NCI-H345 treated with DMSO at 0.1 percent for 48 hours (cell line): ENCODE data around the gene PCGF1.

Experiments
- DNase-seq: peaks from one replicate; lab custom pipeline; 2025; ENCODE audit not compliant: unreplicated experiment; lab: John Stamatoyannopoulos, UW

The PCGF1 gene

DNA sequence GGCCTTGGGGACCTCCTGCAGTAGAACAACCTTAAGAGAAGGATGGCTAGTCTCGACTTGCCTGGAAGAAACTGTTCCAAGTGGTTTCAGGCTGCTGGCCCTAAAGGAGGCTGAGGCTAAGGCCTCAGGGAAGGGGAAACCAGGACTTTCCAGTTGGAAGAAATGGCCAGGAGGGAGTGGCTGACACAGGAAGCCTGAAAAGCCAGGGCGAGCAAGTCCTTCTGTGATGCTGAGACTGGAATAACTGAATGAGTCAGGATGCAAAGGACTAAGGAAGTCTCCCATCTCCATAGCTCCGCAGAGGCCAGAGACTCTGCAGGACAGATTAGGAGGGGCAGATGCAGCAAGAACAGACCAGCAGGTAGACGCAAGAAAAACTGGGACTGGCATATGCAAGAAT is 29.6 kb upstream of the PCGF1 start:
- no peak for DNase-seq

DNA sequence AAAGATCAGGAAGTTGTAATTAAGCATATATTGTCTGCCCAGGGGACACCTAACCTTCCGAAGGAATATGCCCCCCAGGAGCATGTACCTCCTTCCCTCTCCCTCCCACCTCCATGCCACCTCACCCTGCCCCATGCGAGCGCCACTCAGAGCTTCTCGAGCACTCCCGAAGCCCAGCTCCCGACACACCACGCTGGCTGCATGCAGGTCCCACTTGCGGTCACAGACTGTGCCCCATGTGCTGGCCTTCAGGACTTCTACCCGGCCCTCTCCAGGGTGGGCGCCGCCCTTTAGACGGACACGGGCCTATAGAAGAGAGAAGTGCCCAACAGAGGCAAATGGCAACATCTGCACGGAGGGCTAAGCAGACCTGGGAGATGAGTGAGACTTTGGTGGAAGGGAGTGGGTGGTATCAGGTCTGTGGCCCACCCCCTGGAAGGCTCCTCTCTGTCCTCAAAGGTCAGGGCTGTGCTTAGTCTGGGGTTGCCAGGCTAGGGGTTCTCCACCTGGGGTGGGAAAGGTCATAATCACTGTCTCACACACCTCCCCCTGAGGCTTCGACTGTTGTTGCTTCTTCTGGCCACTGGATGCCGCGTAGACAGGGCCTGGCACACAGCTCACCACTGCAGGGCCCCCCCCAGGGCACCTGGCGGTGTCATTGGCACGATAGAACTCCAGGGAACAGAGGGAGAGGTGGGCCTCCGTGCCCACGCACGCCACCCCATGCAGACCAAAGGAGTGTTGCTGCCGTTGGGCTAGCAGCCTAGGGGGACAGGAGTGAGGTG is 28.9 kb upstream of the PCGF1 start:
- DNase-seq: no peak

DNA sequence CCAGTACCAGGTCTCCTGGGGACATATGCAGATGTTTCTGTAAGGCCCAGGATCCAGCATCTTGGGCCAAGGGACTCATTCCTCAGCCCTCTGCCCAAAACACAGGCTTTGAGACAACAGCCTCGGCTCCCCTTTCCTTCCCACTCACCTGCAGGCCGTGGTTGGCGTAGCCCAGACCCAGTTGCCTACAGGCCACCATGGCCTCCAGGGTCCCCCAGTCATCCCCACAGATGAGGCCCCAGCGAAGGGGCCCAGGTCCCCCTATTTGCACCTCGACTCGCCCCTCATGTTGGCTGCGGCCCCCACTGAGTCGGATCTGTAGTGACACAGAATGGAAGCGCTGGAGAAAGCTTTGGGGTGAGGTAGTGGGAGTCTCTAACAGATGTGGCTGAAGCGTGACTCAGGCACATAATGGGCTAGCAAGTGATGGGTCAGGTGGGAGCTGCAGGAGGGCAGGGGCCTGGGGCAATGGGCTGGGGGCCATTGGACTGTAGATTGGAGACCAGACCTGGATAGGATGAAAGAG is 28.0 kb upstream of the PCGF1 start:
- DNase-seq: no peak

DNA sequence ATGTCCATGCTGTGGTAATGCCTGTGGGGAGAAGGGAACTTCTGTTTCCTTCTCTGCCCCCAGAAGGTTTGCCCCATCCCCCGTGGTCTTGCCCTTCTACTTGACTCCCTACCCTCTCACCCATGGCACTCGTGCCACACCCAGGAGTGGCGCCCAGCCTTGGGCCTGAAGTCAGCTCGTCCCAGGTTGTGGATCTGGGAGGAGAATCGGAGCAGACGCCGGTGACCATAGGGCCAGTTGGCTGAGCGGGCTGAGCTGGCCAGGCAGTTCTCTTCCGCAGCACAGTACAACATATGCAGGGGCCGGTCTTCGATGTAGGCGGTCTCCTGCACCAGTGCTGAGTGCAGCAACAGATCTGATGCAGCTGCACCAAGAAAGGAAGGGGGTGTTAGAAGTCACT is 26.9 kb upstream of the PCGF1 start:
- DNase-seq: no peak

DNA sequence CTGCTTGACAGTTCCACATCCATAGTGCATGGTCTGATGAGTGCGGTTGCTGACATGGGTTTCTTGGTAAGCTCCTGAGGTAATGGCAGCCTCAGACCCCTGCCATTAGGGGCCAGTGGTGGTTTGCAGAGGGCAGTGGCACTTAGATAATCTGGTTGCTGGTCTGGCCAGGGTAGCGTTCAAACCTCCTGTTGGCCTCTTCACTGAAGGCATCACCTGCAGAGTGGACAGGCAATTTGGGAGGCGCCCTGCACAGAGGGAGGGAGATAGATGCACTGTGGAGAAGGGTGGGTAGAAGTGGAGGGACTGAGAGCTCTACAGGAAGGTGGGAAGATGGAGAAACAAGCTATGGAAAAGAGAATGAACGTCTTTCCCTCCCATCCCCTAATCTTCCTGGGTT is 26.0 kb upstream of the PCGF1 start:
- no peak for DNase-seq

DNA sequence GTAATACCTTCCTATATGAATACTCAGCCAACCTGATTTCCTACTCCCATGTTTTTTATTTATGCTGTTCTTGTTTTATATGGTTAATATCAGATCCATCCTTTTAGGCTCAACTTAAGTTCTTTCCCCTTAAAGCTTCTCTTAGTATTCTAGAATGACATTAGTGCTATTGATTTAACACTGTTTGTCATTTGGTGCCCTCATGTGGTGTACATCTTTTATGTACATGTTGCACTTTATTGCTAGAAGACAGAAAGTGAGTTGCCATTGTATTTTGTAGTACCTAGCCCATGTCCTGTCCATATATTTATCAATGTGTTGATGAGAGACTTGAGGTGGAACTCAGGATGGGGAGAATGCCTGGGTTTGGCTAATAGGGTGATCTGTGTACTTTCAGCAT is 24.7 kb upstream of the PCGF1 start:
- no peak for DNase-seq

DNA sequence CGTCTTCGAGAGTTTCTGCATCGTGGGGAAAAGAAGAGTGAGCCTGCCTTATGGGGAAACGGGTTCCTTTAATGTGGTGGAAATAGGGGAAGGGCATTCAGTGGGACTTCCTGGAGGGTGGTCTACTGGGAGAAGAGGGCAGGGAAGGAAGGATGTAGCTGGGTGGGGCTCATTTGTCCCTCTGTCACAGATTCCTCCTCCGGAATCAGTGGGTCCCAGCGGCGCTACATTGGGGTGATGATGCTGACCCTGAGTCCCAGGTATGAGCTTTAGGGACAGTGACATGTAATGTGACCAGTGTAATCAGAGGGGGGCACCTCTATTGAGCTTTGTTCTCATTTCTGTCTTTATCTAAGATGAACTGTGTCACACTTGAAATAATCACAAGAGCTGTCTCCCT is 24.2 kb upstream of the PCGF1 start:
- no peak for DNase-seq

DNA sequence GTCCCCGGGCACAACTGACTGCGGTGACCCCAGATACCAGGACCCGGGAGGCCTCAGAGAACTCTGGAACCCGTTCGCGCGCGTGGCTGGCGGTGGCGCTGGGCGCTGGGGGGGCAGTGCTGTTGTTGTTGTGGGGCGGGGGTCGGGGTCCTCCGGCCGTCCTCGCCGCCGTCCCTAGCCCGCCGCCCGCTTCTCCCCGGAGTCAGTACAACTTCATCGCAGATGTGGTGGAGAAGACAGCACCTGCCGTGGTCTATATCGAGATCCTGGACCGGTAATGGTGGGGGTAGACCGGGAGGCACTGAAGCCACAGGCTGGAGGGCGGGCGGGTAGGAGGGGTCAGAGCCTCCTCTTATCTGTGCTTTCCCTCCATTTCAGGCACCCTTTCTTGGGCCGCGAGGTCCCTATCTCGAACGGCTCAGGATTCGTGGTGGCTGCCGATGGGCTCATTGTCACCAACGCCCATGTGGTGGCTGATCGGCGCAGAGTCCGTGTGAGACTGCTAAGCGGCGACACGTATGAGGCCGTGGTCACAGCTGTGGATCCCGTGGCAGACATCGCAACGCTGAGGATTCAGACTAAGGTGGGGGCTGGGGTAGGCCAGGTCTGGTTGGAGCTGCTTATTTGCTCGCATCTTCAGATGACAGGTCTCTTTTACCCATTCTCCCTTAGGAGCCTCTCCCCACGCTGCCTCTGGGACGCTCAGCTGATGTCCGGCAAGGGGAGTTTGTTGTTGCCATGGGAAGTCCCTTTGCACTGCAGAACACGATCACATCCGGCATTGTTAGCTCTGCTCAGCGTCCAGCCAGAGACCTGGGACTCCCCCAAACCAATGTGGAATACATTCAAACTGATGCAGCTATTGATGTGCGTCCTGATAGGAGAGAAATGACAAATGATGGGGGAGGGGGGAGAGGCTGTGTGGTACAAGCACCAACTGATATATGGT is 23.0 kb upstream of the PCGF1 start:
- DNase-seq: no peak

DNA sequence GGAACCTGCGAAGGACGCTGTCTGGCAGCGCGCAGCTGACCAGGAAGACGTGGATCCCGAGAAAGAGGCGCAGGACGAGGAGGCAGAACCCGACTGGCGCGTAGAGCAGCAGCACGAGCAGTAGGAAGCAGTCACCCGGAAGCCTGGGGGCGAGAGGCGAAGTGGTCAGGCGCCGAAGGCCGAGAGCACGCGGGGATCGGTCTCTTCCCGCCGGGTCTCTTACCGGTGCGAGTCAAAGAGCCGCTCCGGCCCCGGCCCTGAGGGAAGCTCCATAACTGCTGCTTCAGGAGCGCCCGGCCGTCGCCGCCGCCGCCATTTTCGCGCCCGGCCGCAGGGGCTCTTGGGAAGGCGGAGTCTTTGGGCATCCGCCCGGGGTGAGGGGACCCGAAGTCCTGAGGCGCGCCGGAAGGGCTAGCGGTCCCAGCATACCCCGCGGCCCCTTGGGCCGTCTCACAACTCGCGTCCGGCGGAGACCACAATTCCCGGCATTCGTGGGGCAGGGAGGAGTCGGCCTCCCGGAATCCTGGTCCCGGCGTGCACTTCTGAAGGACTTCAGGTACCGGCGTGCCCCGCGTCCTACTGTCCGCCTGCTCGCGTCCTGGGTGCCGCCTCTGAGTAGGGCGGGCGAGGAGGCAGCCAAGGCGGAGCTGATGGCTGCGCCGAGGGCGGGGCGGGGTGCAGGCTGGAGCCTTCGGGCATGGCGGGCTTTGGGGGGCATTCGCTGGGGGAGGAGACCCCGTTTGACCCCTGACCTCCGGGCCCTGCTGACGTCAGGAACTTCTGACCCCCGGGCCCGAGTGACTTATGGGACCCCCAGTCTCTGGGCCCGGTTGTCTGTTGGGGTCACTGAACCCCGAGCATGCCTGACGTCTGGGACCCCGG is 22.1 kb upstream of the PCGF1 start, which contains the start of the genes AUP1 and HTRA2:
Gene AUP1, minus strand, starts transcription at position 350 of the 882 bp plus-strand sequence. Its CDS starts 77 bp downstream, at position 273.
Gene HTRA2, plus strand, starts transcription at position 577 of the 882 bp plus-strand sequence. Its CDS starts 74 bp downstream, at position 651.
- DNase-seq: peak; percentile 96

DNA sequence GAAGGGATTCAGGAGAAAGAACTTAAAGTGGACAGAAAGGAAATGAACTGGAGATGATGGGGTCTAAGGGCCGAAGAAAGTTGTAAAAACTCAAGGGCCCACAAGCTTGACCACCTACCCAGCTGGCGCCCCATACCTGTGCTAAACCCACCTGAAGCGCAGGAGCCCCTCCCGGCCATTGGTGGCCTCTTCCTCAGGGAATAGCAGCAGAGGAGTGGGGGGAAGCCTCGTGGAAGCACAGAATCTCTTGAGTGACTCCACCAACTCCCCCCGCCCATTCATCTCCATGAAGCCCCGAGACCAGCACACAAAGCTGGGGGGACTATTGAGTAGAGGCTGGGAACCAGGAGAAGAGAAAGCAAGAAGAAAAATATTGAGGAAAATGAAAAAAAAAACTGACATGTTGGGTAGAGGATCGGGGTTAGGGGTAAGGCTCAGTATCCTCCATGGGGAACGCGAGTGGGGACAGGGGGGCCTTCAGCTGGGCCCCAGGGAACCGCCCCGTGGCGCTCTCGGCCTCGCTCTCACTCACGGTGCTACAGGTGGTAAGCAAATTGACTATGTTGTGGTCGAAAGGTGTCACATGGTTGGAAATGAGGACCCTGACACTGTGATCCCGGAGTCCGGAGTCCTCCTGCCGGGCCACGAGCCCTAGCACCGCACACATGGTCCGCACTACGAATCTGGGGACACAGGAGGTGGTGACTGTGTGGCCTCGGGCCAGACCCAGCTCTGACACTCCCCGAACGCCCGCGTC is 21.3 kb upstream of the PCGF1 start:
- no peak for DNase-seq

DNA sequence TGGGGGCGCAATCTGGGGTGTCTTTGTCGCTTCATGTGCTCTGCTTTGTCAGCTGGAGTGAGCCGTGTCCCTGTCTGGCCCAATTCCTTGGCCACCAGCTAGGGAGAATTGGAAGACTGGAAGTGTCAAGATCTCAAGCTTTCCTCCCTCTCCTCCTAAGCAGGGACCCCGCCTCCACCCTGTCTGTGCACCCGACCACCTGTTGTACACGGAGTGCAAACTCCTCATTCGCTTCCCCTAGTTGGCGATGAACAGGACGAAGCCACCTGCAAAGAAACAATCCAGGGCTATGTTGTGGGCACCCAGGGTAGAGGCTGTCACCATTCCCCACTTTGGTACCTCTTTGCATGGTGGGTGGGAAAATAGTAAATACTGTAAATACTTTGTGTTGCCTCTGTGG is 20.2 kb upstream of the PCGF1 start:
- no peak for DNase-seq

DNA sequence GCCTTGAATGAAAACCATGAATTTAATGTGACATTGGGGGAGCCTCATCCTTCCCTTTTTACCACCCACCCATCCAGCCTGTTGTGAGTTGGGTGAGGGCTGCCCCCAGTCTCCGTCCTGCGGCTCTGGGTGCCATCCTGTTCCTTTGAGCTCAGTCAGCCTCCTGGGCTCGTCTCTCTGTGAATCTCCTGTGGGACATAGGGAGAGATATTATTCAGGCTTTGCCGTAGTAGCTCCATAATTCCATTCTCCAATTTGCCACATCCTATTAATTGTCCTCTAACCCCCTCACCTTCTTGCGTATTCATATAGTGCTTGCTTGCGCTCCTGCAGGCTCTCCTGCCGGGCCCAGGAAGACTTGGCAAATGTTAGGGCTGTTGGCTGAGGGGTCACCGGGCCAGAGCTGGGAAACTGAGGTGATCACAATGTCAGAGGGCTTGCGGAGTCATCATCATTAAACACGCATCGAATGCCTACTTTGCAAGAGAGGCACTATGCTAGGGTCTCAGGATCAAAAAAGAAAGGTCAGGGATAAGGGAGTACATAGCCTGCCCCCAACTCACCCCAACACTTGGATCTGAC is 19.2 kb upstream of the PCGF1 start:
- no peak for DNase-seq

DNA sequence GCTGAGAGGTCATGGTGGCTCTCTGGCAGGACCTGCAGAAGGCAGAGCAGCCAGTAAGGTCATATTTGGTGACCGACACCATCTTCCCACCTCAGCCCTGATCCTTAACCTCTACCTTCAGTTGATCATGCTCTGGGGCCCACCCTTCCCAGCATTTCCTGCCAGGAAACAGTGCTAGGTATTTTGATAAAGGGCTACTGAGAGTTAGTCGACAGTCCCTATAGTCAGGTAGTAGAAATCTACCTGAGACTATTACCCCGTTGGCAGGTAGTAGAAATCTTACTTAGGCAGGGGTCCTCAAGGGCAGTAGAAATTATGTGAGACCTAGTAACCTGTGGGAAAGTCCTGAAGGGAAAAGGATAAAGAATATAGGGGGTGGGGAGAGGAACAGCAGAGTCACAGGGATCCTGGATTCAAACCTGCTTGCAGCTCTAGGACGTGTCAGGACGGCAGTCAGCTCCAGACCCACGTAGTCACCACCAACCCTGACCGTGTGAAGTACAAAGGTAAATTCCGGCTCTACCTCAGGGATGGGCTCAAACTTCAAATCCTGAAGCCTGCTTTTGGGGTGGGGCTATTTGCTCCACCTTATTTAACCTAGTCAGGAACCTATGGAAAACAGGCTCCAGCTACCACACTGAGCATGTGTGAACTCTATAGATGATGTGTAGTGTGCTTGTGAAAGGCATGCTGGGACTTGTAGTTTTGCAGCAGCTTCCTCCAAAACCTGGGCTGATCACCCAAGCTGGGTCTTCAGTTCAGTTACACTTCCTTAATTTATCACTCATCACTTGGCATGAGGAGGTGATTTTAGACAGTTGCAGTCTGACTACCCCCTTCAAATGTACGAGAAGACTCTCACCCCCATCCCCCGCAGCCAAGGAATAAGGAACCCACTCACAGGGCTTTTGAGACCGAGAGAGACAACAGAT is 18.5 kb upstream of the PCGF1 start, which contains the start of gene DQX1:
Gene DQX1, minus strand, starts transcription at position 515 of the 932 bp plus-strand sequence. Its CDS starts 502 bp downstream, at position 13.
- DNase-seq: no peak

DNA sequence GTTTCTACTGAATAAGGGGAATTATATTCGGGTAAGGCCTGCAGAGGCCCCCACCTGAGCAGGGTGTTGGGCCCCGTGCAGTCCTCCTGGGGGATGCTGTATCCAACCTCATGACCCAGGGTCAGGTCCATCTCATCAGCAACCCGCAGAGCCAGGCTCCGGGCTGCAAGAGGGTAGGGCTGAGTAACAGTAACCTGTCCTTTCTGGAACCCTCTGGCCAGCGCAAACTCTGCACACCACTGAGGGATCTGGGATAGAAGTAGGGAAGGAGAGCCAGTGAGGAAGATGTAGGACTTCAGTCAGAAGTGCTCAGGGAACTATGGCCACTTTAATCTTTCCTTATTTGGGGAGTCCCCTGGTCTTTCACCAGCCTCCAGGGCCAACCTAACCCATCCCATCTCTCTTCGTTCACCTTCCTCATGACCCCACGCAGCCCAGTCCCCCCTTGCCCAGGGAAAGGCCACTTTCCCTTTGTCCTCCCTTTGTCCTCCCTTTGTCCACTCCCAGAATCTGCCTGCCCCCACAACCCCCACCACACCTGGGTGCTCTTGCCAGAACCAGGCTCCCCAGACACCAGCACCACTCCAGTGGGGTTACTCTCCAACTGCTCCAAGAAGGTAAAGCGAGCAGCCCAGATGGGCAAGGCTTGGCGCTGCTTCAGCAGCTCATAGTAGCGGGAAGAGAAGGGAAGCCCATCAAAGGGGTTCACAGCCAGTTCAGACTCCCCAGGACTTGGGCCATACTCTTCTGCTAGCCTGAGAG is 17.6 kb upstream of the PCGF1 start:
- no peak for DNase-seq

DNA sequence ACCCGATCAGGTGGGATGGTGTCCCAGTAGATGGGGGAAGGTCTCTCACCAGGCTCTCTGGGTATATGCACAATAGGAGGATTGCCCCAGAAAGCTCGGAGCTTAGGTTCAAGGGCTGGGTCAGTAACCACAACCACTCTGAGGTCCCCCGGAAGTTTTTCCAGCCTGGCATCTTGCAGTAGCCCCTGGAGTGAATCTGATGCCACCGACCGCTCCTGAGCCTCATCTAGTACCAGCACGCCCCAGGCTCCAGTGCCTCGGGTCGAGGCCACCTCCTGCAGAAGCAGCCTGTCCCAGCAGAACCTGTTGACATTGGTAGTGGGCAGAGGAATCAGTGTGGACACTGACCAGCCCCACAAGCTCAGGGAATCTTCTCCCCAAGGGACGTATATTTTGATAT is 16.5 kb upstream of the PCGF1 start:
- no peak for DNase-seq

DNA sequence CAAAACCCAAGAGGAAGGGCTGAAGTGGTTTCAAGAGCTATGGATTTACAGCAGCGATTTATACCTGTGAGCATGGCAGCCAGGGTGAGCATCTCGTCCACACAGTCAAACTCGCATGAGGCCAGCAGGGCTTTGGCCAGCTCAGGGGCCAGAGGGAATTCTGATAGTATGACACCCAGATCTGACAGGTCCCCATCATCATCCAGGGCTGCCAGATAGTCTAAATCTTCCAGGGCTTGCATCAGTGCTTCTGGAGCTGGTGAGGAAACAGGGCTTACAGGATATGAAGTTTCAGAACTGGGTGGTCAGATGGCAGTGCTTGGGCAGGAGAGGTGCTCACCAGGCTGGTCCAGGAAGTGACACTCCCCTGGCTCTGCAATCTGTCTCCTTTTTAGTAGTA is 15.0 kb upstream of the PCGF1 start:
- no peak for DNase-seq

DNA sequence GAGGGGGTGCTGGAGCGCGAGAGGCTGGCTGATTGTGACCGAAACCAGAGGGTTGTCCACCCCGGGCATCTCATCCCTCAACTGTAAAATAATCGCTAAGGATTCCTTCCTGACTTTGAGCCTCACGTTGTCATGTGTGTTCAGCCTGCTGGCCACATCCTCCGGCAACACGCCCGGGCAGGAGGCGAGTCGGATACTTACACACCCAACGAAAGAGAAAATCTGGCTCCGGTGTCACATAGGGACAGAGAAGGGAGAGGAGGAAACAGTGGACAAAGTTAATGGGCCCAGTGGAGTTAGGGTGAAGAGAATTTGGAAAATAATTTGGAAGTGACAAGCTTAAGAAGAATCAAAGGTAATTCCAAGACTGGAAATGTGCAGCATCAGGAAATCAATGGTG is 9.2 kb upstream of the PCGF1 start:
- no peak for DNase-seq
